Hindlimb muscle (tissue), 1 donor: ENCODE results near the gene SOX8. TPM values are rescaled to one million over a fixed set of nuclear protein-coding genes. Genes with fewer than 3 reads are reported as not detected.
A peak's percentile ranks its signal among the peaks of the same experiment; 100 is the strongest.

ENCODE experiments used
- DNase-seq: peaks from one replicate; pipeline ENCODE4 v3.0.0-alpha.2; 2013
- polyA plus RNA-seq: library from polyadenylated mRNA; unstranded; fragments of 120-200 nt; gene quantifications from one replicate; pipeline ENCODE4 v1.2.1, GENCODE V29; 2013; ENCODE audit not compliant: insufficient read length

Gene SOX8
- polyA plus RNA-seq, 1 donor, result 43.7 TPM

GRCh38 chr16:1009358-1010150 is 28.0 kb downstream of the SOX8 start:
- DNase-seq, result no peak

GRCh38 chr16:1010251-1010650 is 28.7 kb downstream of the SOX8 start:
- DNase-seq, result no peak

- no peak for DNase-seq
Observed at GRCh38 chr16:1010815-1011214, 29.2 kb downstream of the SOX8 start.

GRCh38 chr16:1011316-1012082 is 29.9 kb downstream of the SOX8 start:
- no peak for DNase-seq

- no peak for DNase-seq
Observed at GRCh38 chr16:1012135-1012534, 30.6 kb downstream of the SOX8 start.

GRCh38 chr16:1012722-1013592 is 31.4 kb downstream of the SOX8 start:
- DNase-seq, result no peak

GRCh38 chr16:1013593-1013900 is 32.0 kb downstream of the SOX8 start:
- DNase-seq, result no peak

- no peak for DNase-seq
Observed at GRCh38 chr16:1014221-1014620, 32.7 kb downstream of the SOX8 start.

- DNase-seq, result no peak
Observed at GRCh38 chr16:1014771-1015495, 33.4 kb downstream of the SOX8 start.

- no peak for DNase-seq
Observed at GRCh38 chr16:1018447-1019198, 37.1 kb downstream of the SOX8 start.

GRCh38 chr16:1019231-1020090 is 37.9 kb downstream of the SOX8 start:
- peak; percentile 67 for DNase-seq

GRCh38 chr16:1020091-1020399 is 38.5 kb downstream of the SOX8 start:
- no peak for DNase-seq

- DNase-seq, result no peak
Observed at GRCh38 chr16:1020591-1020990, 39.0 kb downstream of the SOX8 start.

GRCh38 chr16:1021553-1022160 is 40.1 kb downstream of the SOX8 start:
- no peak for DNase-seq

- DNase-seq, result no peak
Observed at GRCh38 chr16:1022466-1022865, 40.9 kb downstream of the SOX8 start.

GRCh38 chr16:1024138-1024537 is 42.6 kb downstream of the SOX8 start:
- no peak for DNase-seq

GRCh38 chr16:1025183-1025809 is 43.7 kb downstream of the SOX8 start:
- peak; percentile 78 for DNase-seq

GRCh38 chr16:1026057-1026783 is 44.6 kb downstream of the SOX8 start:
- no peak for DNase-seq
